GM12865 (cell line): Measurements from ENCODE around the gene TBC1D21.

Experiments used
- DNase-seq: peaks from one replicate; pipeline ENCODE4 v3.0.0; 2010; ENCODE audit warnings: low read depth
- H3K4me3 ChIP-seq: 2 replicates; pipeline ENCODE4 v1.5.1; 2011; ENCODE audit warnings: mild to moderate bottlenecking, low read depth, low read length, control low read depth
- TF ChIP-seq, protein P1 (sequence below): IDR thresholded peaks from 2 replicates; pipeline ENCODE4 v1.5.1; 2011; ENCODE audit warnings: low read length, control low read depth, low read depth, inconsistent platforms; ENCODE audit not compliant: insufficient read depth; ENCODE audit errors: missing control alignments

Gene TBC1D21

DNA sequence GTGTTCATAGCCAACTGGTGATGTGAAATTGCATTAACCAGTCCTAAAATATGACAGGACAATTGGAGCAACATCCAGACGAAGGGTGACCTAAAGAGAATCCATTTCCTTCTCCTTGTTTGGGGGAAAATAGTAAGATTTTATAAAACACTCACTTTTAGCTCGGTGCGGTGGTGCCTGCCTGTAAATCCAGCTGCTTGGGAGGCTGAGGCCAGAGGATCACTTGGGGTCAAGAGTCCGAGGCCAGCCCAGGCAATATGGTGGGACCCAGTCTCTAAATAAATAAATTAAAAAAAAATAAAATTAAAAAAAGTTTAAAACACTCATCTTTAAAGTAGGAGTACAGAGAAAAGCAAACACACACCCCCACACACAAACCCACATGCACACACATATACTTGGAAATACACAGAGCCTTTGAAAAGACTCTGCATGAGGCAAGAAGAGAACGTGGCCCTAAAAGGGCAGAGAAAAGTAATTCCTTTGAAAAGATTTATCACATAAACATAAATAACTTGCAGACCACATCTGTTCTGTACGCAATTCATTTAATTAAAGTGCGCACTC is 38.7 kb downstream of the TBC1D21 start:
- DNase-seq = no peak
- TF ChIP-seq, protein P1, sequence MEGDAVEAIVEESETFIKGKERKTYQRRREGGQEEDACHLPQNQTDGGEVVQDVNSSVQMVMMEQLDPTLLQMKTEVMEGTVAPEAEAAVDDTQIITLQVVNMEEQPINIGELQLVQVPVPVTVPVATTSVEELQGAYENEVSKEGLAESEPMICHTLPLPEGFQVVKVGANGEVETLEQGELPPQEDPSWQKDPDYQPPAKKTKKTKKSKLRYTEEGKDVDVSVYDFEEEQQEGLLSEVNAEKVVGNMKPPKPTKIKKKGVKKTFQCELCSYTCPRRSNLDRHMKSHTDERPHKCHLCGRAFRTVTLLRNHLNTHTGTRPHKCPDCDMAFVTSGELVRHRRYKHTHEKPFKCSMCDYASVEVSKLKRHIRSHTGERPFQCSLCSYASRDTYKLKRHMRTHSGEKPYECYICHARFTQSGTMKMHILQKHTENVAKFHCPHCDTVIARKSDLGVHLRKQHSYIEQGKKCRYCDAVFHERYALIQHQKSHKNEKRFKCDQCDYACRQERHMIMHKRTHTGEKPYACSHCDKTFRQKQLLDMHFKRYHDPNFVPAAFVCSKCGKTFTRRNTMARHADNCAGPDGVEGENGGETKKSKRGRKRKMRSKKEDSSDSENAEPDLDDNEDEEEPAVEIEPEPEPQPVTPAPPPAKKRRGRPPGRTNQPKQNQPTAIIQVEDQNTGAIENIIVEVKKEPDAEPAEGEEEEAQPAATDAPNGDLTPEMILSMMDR = no peak
- no peak overlapping the region for H3K4me3 ChIP-seq

DNA sequence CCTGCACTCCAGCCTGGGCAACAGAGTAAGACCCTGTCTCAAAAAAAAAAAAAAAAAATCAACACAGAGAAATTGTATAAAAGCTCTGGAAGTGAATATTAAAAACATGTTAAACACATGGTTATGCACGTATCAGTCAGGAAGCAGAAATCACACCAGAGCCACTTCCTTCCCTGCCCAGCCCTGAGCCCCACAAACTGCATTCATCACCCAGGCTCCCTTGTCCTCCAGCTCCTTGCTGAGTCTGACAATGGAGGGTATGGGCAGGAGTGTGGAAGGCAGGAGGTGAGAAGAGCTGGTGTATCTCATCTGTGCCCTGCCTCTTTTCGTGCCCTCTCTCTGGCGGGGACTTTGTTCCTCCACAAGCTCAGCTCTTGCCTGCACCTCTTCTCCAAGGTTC is 40.8 kb downstream of the TBC1D21 start:
- no peak overlapping the region for H3K4me3 ChIP-seq
- no peak for DNase-seq
- TF ChIP-seq, protein P1 = no peak

DNA sequence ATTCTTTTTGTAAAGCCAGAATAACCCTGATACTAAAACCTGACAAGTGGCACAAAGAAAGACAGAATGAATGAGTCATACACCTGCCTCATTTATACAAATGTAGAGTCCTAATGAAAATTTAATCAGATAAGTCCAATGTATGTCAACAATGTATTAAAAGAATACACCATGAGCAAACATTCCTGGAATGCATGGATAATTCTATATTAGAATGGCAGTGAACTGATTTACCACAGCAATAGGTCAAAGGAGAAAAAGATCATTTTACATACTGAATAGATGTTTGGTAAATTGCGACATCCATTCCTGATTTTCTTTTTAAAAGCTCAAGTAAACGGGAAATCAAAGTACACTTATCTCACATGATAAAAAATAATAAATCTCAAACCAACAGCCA is 41.7 kb downstream of the TBC1D21 start:
- TF ChIP-seq, protein P1 = no peak
- no peak overlapping the region for H3K4me3 ChIP-seq
- DNase-seq = no peak

DNA sequence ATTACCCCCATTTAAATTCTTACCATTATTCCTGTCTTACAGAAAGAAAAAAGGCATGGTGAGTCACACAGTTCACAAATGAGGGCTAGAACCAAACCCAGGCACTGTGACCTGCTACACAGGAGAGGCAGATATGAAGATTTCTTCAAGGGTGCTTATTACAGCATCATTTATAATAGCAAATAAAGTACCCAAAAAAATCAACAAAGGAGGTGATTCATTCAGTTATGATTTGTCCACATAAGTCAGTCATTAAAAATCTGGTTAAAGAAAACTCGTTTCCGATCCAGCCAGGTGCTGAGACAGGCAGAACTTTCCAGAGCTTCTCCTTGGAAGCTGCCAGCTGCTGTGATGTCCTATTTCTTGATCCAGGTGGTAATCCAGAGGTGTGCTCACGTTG is 45.4 kb downstream of the TBC1D21 start:
- DNase-seq = no peak
- TF ChIP-seq, protein P1 = no peak
- no peak overlapping the region for H3K4me3 ChIP-seq

DNA sequence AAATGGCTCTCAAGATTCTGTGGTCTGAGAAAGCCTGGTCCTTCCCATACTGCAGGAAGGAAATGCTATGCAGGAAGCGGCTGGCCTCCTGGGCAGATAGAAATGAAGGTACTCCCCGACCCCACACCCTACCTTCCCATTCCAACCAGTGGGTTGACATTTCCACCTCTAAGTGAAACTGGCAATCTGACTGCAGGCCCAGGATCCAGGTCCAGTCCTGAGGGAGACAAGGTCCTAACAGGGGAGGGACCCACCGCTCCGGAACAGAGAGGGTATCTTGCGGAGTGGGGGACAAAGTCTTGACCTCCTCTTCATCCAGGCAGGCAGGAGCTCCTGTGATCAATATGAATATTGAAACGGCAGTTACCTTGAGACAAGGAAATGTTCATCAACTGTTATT is 46.3 kb downstream of the TBC1D21 start:
- DNase-seq = no peak
- TF ChIP-seq, protein P1 = no peak
- H3K4me3 ChIP-seq = no peak overlapping the region

DNA sequence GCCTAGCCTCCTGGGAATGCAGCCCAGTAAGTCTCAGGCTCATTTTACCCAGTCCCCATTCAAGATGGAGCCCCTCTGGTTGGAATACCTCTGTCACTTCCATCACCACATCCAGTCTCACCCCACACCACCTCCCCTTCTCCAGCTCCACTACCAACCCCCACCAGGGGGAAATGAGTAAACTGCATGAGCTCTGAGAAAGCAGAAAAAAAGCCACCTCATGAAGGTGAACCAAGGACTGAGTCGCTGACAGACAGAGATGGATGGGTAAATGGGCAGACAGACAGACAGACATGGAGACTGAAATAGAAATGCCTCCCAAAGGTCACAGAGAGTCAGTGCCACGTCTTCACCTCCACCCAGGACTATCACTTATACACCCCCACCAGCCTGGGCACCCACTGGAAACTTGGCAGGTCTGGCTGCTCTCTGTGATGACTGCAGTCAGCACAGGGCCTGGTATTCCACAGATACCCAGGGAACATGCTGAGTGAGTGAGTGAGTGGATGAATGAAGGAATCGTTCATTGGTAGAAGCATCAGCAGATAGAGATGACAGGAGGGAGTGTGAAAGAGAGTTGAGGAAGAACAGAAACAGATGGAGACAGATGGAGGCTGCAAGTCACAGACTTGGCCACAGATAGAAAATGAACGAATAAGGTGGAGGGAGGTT is 48.0 kb downstream of the TBC1D21 start:
- DNase-seq = no peak
- H3K4me3 ChIP-seq = no peak overlapping the region
- TF ChIP-seq, protein P1 = no peak
